Smooth muscle cell (in vitro differentiated cells): ENCODE data around the gene MUSTN1. TPM values are rescaled to one million over a fixed set of nuclear protein-coding genes. Genes with fewer than 3 reads are reported as not detected.

Experiments used
- DNase-seq: peaks from one replicate; lab custom pipeline; 2025; ENCODE audit not compliant: unreplicated experiment; lab: John Stamatoyannopoulos, UW
- H2AFZ ChIP-seq: fragments of 200-600 bp; sonication (generic); 2 replicates; pipeline ENCODE4 v1.6.0; 2016; ENCODE audit warnings: antibody characterized with exemption, low read depth, mild to moderate bottlenecking
- H3F3A ChIP-seq: fragments of 200-600 bp; sonication (generic); 2 replicates; pipeline ENCODE4 v1.6.0; 2017; ENCODE audit warnings: antibody characterized with exemption, low read depth
- H3K27ac ChIP-seq: fragments of 200-600 bp; sonication (generic); 2 replicates; pipeline ENCODE4 v1.5.1; 2016; ENCODE audit warnings: low read depth, mild to moderate bottlenecking
- H3K27me3 ChIP-seq: fragments of 200-600 bp; sonication (generic); 2 replicates; pipeline ENCODE4 v1.6.1; 2016; ENCODE audit warnings: low read depth, mild to moderate bottlenecking
- H3K36me3 ChIP-seq: fragments of 200-600 bp; sonication (generic); 2 replicates; pipeline ENCODE4 v1.5.1; 2016; ENCODE audit warnings: low read depth
- H3K4me1 ChIP-seq: fragments of 200-600 bp; sonication (generic); 2 replicates; pipeline ENCODE4 v1.5.1; 2016; ENCODE audit warnings: low read depth
- H3K4me2 ChIP-seq: fragments of 200-600 bp; sonication (generic); 2 replicates; pipeline ENCODE4 v1.6.0; 2016; ENCODE audit warnings: mild to moderate bottlenecking
- H3K4me3 ChIP-seq: fragments of 200-600 bp; sonication (generic); 2 replicates; pipeline ENCODE4 v1.5.1; 2016; ENCODE audit warnings: mild to moderate bottlenecking
- H3K79me2 ChIP-seq: fragments of 200-600 bp; sonication (generic); 2 replicates; pipeline ENCODE4 v1.6.0; 2016; ENCODE audit warnings: low read depth, mild to moderate bottlenecking
- H3K9ac ChIP-seq: fragments of 200-600 bp; sonication (generic); 2 replicates; pipeline ENCODE4 v1.6.0; 2016; ENCODE audit warnings: low read depth
- H3K9me3 ChIP-seq: fragments of 200-600 bp; sonication (generic); replicated peaks from 2 replicates; pipeline ENCODE4 v1.5.1; 2016; ENCODE audit warnings: low read depth
- H4K20me1 ChIP-seq: fragments of 200-600 bp; sonication (generic); 2 replicates; pipeline ENCODE4 v1.6.0; 2016; ENCODE audit warnings: low read depth
- WGBS: methylation state at CpG from one replicate; pipeline ENCODE4 v1.1.7; 2016; ENCODE audit warnings: low lambda C conversion rate; 5-methylcytosine and 5-hydroxymethylcytosine counted together
- polyA plus RNA-seq: library from polyadenylated mRNA; unstranded; fragments of >200 nt; fragmentation: Nextera tagmentation; extraction: Ambion mirVana; gene quantifications from 2 replicates; pipeline ENCODE4 v1.2.1, GENCODE V29; 2016
- total RNA-seq: library from RNA; depleted of rRNA; stranded (reverse); fragments of >200 nt; gene quantifications from 2 replicates; pipeline ENCODE4 v1.2.3, GENCODE V29; 2014
- TF ChIP-seq, protein P1 (sequence below): fragments of 200-600 bp; sonication (generic); IDR thresholded peaks from 2 replicates; pipeline ENCODE4 v1.5.1; 2017; ENCODE audit warnings: borderline replicate concordance, mild to moderate bottlenecking, antibody characterized with exemption; ENCODE audit not compliant: insufficient read depth, poor library complexity, severe bottlenecking

Gene MUSTN1
- total and polyA plus RNA-seq, 2 experiments from 2014 or later, result 0.30 to 2.2 TPM

DNA sequence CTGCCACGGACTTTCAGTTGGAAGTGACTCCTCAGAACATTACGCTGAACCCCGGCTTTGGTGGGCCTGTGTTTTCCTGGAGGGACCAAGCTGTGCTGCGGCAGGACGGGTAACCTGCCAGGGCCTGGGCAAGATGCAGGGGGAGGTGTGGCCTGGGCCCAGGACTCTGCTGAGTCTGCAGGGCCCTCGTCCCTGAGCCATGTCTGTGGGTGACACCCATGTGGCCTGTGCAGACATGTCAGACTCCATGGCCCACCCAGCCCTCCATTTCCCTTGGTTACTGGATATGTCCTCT is 45.1 kb downstream of the MUSTN1 start:
- 95% methylated on average over 6 of the region's 6 CpGs for WGBS
- TF ChIP-seq, protein P1, sequence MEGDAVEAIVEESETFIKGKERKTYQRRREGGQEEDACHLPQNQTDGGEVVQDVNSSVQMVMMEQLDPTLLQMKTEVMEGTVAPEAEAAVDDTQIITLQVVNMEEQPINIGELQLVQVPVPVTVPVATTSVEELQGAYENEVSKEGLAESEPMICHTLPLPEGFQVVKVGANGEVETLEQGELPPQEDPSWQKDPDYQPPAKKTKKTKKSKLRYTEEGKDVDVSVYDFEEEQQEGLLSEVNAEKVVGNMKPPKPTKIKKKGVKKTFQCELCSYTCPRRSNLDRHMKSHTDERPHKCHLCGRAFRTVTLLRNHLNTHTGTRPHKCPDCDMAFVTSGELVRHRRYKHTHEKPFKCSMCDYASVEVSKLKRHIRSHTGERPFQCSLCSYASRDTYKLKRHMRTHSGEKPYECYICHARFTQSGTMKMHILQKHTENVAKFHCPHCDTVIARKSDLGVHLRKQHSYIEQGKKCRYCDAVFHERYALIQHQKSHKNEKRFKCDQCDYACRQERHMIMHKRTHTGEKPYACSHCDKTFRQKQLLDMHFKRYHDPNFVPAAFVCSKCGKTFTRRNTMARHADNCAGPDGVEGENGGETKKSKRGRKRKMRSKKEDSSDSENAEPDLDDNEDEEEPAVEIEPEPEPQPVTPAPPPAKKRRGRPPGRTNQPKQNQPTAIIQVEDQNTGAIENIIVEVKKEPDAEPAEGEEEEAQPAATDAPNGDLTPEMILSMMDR, result no peak
- Histone ChIP-seq H3K27ac (no peak overlapping the region), H3K4me2 (no peak overlapping the region), H3K79me2 (no peaks in the 10 kb centered on the region), H3K9me3 (no peaks in the 10 kb centered on the region), H3K9ac (no peak overlapping the region), H3K4me3 (no peak overlapping the region), H3K36me3 (no peaks in the 10 kb centered on the region), H4K20me1 (no peaks in the 10 kb centered on the region), H3K27me3 (no peaks in the 10 kb centered on the region), H2AFZ (no peak overlapping the region), H3K4me1 (no peaks in the 10 kb centered on the region), H3F3A (no peaks in the 10 kb centered on the region)
- DNase-seq, result no peak

DNA sequence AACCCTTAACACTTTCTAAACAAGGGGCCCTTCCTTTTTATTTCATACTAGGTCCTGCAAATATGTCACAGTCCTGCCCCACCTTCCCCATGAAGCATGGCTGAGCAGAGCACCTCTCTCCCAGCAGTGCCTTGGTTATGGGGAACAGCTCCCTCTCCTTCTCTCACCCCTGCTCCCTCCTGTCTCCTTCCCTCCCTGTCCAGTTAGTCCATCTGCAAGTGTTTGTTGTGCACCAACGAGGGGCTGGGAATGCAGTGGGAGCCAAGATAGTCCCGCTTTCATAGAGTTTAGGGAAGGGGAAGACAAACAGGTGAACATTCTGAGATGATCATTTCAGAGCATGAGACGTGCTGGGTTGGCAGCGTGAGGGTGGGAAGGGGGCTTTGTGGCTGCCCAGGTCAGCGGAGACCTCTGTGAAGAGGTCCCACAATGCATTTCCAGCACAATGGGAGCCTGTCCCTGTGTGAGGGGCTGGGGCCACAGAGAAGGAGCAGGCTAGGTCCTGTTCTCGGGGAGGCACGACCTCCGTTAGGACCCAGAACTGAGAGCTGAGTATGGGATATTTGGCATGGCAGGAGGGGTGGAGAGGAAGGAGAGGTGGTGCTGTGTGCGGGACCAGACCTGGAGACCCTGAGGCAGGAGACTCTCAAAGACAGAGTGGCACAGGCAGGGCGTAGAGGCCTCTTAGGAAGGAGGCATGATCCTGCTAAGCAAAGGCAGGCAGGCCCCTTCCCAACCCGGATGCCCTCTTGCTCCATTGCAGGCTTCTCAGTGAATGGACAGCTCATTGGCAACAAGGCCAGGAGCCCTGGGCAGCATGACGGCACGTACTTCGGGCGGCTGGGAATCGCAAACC is 45.7 kb downstream of the MUSTN1 start:
- DNase-seq, result no peak
- Histone ChIP-seq H3K4me1 (no peaks in the 10 kb centered on the region), H3K27me3 (no peaks in the 10 kb centered on the region), H3K9me3 (no peaks in the 10 kb centered on the region), H3K4me3 (no peak overlapping the region), H4K20me1 (no peaks in the 10 kb centered on the region), H3K27ac (no peak overlapping the region), H3K79me2 (no peaks in the 10 kb centered on the region), H2AFZ (no peak overlapping the region), H3K36me3 (no peaks in the 10 kb centered on the region), H3K9ac (no peak overlapping the region), H3F3A (no peaks in the 10 kb centered on the region), H3K4me2 (no peak overlapping the region)
- TF ChIP-seq, protein P1, result no peak
- WGBS, result 90% methylated on average over 16 of the region's 16 CpGs

DNA sequence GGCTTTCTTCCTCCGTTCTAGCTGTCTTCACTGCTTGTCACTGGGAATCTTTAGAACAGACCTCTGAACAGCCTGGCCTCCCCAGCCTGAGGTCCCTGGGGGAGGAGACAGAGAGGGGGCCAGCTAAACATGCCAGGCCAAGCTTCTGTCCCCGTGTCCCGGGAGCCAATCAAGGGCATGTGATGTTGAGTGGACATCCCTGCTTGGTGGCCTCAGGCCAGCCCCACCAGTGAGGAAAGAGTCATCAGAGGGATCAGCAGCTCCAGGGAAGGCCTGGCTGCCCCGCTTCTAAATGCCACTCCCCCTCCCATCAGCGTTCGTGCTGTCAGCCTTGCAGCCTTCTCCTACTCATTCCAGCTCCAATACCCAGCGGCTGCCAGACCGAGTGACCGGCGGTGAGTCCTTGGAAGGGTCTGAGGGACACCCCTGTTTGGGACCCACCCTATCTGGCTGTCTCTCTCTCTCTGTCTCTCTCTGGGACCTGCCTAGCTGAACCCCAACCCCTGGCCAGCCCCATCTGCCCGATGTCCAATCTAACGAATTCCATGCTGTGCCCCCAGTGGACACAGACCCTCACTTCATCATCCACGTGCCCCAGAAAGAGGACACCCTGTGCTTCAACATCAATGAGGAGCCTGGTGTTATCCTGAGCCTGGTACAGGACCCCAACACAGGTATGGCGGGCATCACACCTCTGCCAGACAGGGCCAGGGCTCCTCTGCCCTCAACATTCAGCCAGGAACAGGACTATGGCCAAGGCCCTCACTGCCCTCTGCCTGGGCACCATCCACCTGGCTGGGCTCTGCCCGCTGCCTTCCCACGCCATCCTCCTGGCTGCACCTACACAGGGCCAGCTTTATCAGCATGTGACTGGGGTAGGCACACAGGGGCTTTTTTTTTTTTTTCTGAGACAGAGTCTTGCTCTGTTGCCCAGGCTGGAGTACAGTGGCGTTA is 46.9 kb downstream of the MUSTN1 start:
- no peak overlapping the region for H3K9ac ChIP-seq
- TF ChIP-seq, protein P1, result no peak
- H3K4me2 ChIP-seq, result no peak overlapping the region
- no peaks in the 10 kb centered on the region for H3K4me1 ChIP-seq
- H3K27me3 ChIP-seq, result peaks cover 4% of the 10 kb centered on the region
- H3K79me2 ChIP-seq, result no peaks in the 10 kb centered on the region
- no peak overlapping the region for H3K27ac ChIP-seq
- H3K9me3 ChIP-seq, result no peaks in the 10 kb centered on the region
- H3K36me3 ChIP-seq, result no peaks in the 10 kb centered on the region
- DNase-seq, result no peak
- H4K20me1 ChIP-seq, result no peaks in the 10 kb centered on the region
- 75% methylated on average over 17 of the region's 17 CpGs for WGBS
- H2AFZ ChIP-seq, result no peak overlapping the region
- H3K4me3 ChIP-seq, result no peak overlapping the region
- H3F3A ChIP-seq, result no peaks in the 10 kb centered on the region
